H1 (cell line): ENCODE results near the gene BRD2. TPM values are rescaled to one million over a fixed set of nuclear protein-coding genes. Genes with fewer than 3 reads are reported as not detected.
A peak's percentile ranks its signal among the peaks of the same experiment; 100 is the strongest.

Experiments used
- CHD1 ChIP-seq: IDR thresholded peaks from 2 replicates; pipeline ENCODE4 v1.6.1; 2012; ENCODE audit warnings: low read depth, low read length, improper control_type of control experiment
- CREB1 ChIP-seq: IDR thresholded peaks from 2 replicates; pipeline ENCODE4 v1.6.1; 2012; ENCODE audit warnings: inconsistent platforms
- HDAC2 ChIP-seq, 2 experiments: fragments of 300-600 bp in 1 of 2; sonication (generic) in 1 of 2; IDR thresholded peaks; 2 replicates each; pipeline ENCODE4 v1.6.1; 2011 to 2012; ENCODE audit warnings: low read depth in 2 of 2, low read length in 2 of 2, mild to moderate bottlenecking in 2 of 2, moderate library complexity in 2 of 2, borderline replicate concordance in 1 of 2, inconsistent platforms in 1 of 2
- POLR2A ChIP-seq, 2 experiments: IDR thresholded peaks; 1 replicate in 1 of 2; 2 replicates in 1 of 2; pipeline ENCODE4 v1.6.1; 2011; ENCODE audit warnings: low read depth in 2 of 2, low read length in 2 of 2, mild to moderate bottlenecking in 2 of 2; ENCODE audit errors: control extremely low read depth in 1 of 2
- POU5F1 ChIP-seq: IDR thresholded peaks from 2 replicates; pipeline ENCODE4 v1.6.1; 2011; ENCODE audit warnings: low read depth, mild to moderate bottlenecking, low read length, moderate library complexity
- SAP30 ChIP-seq: fragments of 300-600 bp; sonication (generic); IDR thresholded peaks from 2 replicates; pipeline ENCODE4 v1.7.1; 2012; ENCODE audit warnings: low read length, moderate library complexity, mild to moderate bottlenecking, inconsistent platforms; ENCODE audit not compliant: insufficient read depth, insufficient replicate concordance
- SIN3A ChIP-seq, 2 experiments: IDR thresholded peaks in 1 of 2; conservative IDR thresholded peaks in 1 of 2; 2 replicates each; pipeline ENCODE4 v1.6.1; 2011 to 2012; ENCODE audit warnings: low read length in 2 of 2, improper control_type of control experiment in 1 of 2, low read depth in 1 of 2, mild to moderate bottlenecking in 1 of 2
- SIX5 ChIP-seq: IDR thresholded peaks from 2 replicates; pipeline ENCODE4 v1.6.1; 2011; ENCODE audit warnings: mild to moderate bottlenecking, low read depth, low read length
- polyA plus RNA-seq, 7 experiments: library from polyadenylated mRNA; depleted of rRNA in 3 of 7; stranded (reverse) in 5 of 7; unstranded in 2 of 7; fragments of >200 nt in 5 of 7; fragments of 200-250 nt in 2 of 7; gene quantifications; 1 replicate in 5 of 7; 2 replicates in 1 of 7; 4 replicates in 1 of 7; pipeline versions ENCODE4 v1.2.1 to v1.2.3, GENCODE V29; 2011 to 2013; ENCODE audit warnings: missing spikeins in 2 of 7, mixed read lengths in 2 of 7
- total RNA-seq: library from RNA; stranded (reverse); fragmentation: NEBNext Ultra II Directional; extraction: Animal tissue kit (Norgen Biotek cat#: 25700); gene quantifications from 2 replicates; pipeline ENCODE4 v1.2.1, GENCODE V29; 2021
- TF ChIP-seq, protein P1 (sequence below): fragments of 300-600 bp; sonication (generic); IDR thresholded peaks from 2 replicates; pipeline ENCODE4 v1.7.1; 2012; ENCODE audit warnings: low read length, moderate library complexity, mild to moderate bottlenecking, inconsistent platforms; ENCODE audit not compliant: insufficient replicate concordance
- TF ChIP-seq, protein P2 (sequence below): IDR thresholded peaks from 2 replicates; pipeline ENCODE4 v1.6.1; 2012; ENCODE audit warnings: inconsistent platforms

The BRD2 gene
- total and polyA plus RNA-seq, 2 of the 8 experiments (the other 6 are each of a cell fraction or from before 2014, with no cell fraction given): 132 to 185 TPM

DNA sequence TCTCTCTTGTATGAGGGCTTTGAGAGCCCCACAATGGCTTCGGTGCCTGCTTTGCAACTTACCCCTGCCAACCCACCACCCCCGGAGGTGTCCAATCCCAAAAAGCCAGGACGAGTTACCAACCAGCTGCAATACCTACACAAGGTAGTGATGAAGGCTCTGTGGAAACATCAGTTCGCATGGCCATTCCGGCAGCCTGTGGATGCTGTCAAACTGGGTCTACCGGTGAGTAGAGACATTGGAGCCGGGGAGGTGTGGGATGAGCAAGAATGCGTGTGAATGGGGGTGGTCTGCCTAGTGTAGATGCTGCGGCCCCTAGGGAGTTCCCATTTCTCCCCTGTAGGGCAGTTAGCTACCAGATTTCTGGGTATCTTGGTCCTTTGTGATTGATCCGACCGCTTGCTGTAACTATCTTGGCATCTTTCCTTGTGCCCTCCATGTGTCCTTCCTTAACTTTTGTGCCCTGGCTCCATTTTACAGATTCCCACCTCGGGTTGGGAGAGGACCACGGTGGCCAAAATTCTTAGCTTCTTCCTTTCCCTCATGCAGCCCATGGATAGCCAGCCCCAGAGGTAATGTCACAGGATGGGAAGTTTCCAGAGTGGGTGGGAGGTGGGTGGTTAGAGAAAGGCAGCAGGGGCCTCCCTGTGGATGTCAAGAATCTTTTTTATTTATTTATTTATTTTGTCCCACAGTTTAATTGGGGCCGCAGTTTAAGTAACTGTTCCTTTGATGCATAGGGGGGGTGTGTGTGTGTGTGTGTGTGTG, 6.3 kb downstream of the BRD2 start (continued):
- TF ChIP-seq, protein P1, sequence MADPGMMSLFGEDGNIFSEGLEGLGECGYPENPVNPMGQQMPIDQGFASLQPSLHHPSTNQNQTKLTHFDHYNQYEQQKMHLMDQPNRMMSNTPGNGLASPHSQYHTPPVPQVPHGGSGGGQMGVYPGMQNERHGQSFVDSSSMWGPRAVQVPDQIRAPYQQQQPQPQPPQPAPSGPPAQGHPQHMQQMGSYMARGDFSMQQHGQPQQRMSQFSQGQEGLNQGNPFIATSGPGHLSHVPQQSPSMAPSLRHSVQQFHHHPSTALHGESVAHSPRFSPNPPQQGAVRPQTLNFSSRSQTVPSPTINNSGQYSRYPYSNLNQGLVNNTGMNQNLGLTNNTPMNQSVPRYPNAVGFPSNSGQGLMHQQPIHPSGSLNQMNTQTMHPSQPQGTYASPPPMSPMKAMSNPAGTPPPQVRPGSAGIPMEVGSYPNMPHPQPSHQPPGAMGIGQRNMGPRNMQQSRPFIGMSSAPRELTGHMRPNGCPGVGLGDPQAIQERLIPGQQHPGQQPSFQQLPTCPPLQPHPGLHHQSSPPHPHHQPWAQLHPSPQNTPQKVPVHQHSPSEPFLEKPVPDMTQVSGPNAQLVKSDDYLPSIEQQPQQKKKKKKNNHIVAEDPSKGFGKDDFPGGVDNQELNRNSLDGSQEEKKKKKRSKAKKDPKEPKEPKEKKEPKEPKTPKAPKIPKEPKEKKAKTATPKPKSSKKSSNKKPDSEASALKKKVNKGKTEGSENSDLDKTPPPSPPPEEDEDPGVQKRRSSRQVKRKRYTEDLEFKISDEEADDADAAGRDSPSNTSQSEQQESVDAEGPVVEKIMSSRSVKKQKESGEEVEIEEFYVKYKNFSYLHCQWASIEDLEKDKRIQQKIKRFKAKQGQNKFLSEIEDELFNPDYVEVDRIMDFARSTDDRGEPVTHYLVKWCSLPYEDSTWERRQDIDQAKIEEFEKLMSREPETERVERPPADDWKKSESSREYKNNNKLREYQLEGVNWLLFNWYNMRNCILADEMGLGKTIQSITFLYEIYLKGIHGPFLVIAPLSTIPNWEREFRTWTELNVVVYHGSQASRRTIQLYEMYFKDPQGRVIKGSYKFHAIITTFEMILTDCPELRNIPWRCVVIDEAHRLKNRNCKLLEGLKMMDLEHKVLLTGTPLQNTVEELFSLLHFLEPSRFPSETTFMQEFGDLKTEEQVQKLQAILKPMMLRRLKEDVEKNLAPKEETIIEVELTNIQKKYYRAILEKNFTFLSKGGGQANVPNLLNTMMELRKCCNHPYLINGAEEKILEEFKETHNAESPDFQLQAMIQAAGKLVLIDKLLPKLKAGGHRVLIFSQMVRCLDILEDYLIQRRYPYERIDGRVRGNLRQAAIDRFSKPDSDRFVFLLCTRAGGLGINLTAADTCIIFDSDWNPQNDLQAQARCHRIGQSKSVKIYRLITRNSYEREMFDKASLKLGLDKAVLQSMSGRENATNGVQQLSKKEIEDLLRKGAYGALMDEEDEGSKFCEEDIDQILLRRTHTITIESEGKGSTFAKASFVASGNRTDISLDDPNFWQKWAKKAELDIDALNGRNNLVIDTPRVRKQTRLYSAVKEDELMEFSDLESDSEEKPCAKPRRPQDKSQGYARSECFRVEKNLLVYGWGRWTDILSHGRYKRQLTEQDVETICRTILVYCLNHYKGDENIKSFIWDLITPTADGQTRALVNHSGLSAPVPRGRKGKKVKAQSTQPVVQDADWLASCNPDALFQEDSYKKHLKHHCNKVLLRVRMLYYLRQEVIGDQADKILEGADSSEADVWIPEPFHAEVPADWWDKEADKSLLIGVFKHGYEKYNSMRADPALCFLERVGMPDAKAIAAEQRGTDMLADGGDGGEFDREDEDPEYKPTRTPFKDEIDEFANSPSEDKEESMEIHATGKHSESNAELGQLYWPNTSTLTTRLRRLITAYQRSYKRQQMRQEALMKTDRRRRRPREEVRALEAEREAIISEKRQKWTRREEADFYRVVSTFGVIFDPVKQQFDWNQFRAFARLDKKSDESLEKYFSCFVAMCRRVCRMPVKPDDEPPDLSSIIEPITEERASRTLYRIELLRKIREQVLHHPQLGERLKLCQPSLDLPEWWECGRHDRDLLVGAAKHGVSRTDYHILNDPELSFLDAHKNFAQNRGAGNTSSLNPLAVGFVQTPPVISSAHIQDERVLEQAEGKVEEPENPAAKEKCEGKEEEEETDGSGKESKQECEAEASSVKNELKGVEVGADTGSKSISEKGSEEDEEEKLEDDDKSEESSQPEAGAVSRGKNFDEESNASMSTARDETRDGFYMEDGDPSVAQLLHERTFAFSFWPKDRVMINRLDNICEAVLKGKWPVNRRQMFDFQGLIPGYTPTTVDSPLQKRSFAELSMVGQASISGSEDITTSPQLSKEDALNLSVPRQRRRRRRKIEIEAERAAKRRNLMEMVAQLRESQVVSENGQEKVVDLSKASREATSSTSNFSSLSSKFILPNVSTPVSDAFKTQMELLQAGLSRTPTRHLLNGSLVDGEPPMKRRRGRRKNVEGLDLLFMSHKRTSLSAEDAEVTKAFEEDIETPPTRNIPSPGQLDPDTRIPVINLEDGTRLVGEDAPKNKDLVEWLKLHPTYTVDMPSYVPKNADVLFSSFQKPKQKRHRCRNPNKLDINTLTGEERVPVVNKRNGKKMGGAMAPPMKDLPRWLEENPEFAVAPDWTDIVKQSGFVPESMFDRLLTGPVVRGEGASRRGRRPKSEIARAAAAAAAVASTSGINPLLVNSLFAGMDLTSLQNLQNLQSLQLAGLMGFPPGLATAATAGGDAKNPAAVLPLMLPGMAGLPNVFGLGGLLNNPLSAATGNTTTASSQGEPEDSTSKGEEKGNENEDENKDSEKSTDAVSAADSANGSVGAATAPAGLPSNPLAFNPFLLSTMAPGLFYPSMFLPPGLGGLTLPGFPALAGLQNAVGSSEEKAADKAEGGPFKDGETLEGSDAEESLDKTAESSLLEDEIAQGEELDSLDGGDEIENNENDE: no peak
- TF ChIP-seq, protein P2, sequence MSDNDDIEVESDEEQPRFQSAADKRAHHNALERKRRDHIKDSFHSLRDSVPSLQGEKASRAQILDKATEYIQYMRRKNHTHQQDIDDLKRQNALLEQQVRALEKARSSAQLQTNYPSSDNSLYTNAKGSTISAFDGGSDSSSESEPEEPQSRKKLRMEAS: no peak
- no peak for TF ChIP-seq POU5F1
- TF ChIP-seq CREB1: no peak
- no peak for TF ChIP-seq CHD1
- no peak for TF ChIP-seq SAP30
- TF ChIP-seq HDAC2 (IDR thresholded peaks at IDR 0.05; ENCODE audit: borderline replicate concordance in 1 of 2, low read depth in 2 of 2, low read length in 2 of 2): no peak
- no peak for TF ChIP-seq SIX5
- TF ChIP-seq SIN3A (conservative IDR thresholded peaks at IDR 0.05 in 1 of 2, IDR thresholded peaks at IDR 0.05 in 1 of 2; ENCODE audit: low read depth in 1 of 2, low read length in 2 of 2): peak; percentile 27 to 50; a peak in 1 of 4 replicates
- peak in 1 of 2 experiments; percentile 77; a peak in 2 of 3 replicates for TF ChIP-seq POLR2A (IDR thresholded peaks at IDR 0.05; ENCODE audit: control extremely low read depth in 1 of 2, low read depth in 2 of 2, low read length in 2 of 2)
